Activated T-cell treated with anti-CD3 and anti-CD28 coated beads, Interleukin-2, amount 50 U/mL, for 1 hour (primary cell): ENCODE data around the gene OR2W1.

Source experiments
- DNase-seq: peaks from one replicate; pipeline ENCODE4 v3.0.0-alpha.2; 2020

OR2W1 gene

DNA sequence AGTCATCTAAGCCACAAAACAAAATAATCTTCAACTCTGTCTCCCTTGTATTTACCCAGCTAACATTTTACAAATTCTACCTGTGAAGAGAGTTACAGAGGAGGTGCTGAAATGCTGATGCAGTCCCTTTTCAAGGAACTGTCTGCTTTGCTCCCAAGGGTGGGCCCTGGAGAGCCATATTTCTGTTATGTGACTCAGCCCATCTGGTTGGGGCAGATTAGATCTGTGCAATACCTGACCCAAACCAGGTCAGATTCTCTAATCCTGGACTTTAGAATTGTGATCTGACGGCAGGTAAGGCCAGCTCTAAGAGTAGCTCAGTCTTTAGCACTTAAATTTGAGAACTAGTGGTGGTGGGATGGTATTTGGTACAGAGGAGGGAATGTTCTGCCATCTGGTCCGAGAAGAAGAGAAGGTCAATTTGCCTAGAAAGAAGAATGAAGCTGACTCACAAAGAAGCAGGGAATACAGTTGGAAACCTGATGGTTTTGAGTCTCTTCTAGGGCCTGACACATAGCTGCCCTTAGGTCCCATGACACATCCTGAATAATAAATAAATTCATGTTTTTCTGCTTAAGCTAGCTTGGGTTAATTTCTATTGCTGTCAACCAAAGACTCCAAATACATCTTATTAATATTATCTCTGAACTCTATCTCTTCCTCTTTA lies 48.0 kb downstream of the OR2W1 start:
- DNase-seq = no peak

DNA sequence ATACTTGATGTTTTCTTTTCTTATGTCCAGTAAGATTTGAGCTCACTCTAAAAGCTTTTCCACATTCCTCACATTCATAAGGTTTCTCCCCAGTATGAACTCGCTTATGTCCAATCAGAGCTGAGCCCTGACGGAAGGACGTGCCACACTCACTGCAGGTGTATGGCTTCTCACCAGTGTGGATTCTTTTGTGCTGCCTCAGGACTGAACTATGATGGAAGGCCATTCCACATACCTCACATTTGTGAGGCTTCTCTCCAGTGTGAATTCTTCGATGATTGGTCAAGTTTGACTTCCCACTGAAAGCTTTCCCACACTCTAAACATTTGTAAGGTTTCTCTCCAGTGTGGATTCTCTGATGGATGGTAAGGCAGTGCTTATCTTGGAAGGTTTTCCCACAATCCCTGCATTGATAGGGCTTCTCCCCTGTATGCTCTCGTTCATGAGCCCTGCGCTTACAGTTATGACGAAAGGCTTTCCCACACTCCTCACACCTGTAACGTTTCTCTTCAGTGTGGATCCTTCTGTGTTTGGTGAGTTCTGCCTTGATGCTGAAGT lies 49.8 kb downstream of the OR2W1 start:
- DNase-seq = no peak
